ENCODE measurements around the gene GNA15. TPM values are rescaled to one million over a fixed set of nuclear protein-coding genes. Genes with fewer than 3 reads are reported as not detected.

GNA15 gene
- total RNA-seq, 4 donors from 2014 or later = 1.2 to 9.3 (median 5.7) TPM

GRCh38 chr19:3145909-3146676 is 10.3 kb downstream of the GNA15 start:
- Histone ChIP-seq H3K4me3 (no peak overlapping the region), H3K9me3 (no peaks in the 10 kb centered on the region), H3K36me3 (no peaks in the 10 kb centered on the region), H3K27ac (no peak overlapping the region), H3K4me1 (peaks cover 0 to 9% (median 0%) of the 10 kb centered on the region in 3 donors), H3K27me3 (peaks cover 44% of the 10 kb centered on the region)
- no peak for ATAC-seq
- WGBS, 2 donors (ENCODE audit: low coverage in 1 of 2) = 44 to 77% methylated on average over 8 of the region's 20 CpGs
- TF ChIP-seq POLR2A (IDR thresholded peaks at IDR 0.05) (no peak), EP300 (IDR thresholded peaks at IDR 0.05) (no peak), POLR2AphosphoS5 (IDR thresholded peaks at IDR 0.05) (no peak)
- TF ChIP-seq, protein P1, sequence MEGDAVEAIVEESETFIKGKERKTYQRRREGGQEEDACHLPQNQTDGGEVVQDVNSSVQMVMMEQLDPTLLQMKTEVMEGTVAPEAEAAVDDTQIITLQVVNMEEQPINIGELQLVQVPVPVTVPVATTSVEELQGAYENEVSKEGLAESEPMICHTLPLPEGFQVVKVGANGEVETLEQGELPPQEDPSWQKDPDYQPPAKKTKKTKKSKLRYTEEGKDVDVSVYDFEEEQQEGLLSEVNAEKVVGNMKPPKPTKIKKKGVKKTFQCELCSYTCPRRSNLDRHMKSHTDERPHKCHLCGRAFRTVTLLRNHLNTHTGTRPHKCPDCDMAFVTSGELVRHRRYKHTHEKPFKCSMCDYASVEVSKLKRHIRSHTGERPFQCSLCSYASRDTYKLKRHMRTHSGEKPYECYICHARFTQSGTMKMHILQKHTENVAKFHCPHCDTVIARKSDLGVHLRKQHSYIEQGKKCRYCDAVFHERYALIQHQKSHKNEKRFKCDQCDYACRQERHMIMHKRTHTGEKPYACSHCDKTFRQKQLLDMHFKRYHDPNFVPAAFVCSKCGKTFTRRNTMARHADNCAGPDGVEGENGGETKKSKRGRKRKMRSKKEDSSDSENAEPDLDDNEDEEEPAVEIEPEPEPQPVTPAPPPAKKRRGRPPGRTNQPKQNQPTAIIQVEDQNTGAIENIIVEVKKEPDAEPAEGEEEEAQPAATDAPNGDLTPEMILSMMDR (IDR thresholded peaks at IDR 0.05) = no peak

- TF ChIP-seq EP300 (IDR thresholded peaks at IDR 0.05) = no peak
- TF ChIP-seq, protein P1 (IDR thresholded peaks at IDR 0.05) = peak in 3 of 4 experiments; percentile 29 to 61 (median 36)
- Histone ChIP-seq H3K9me3 (no peaks in the 10 kb centered on the region), H3K4me1 (peaks cover 0 to 5% (median 0%) of the 10 kb centered on the region in 3 donors), H3K27ac (no peak overlapping the region), H3K4me3 (no peak overlapping the region), H3K36me3 (no peaks in the 10 kb centered on the region), H3K27me3 (peaks cover 50% of the 10 kb centered on the region)
- ATAC-seq = no peak
- 76 to 100% methylated on average over 1 to 4 of the region's 5 CpGs for WGBS, 2 donors (ENCODE audit: low coverage in 1 of 2)
Observed at GRCh38 chr19:3146677-3147100, 10.9 kb downstream of the GNA15 start.

DNA sequence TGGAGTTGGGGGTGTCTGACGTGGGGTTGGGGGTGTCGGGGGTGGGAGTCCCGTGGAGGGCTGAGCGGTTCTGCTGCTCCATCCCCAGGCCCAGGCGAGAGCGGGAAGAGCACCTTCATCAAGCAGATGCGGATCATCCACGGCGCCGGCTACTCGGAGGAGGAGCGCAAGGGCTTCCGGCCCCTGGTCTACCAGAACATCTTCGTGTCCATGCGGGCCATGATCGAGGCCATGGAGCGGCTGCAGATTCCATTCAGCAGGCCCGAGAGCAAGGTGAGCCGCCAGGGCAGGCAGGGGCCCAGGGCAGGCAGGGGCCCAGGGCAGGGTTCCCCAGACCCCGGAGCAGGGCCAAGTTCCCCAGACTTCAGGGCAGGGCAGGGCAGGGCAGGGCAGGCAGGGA is 12.7 kb downstream of the GNA15 start:
- WGBS, 2 donors (ENCODE audit: low coverage in 1 of 2) = no CpG with 5 or more reads among the region's 20 CpGs
- Histone ChIP-seq H3K36me3 (no peaks in the 10 kb centered on the region), H3K4me3 (no peak overlapping the region), H3K27me3 (peaks cover 52% of the 10 kb centered on the region), H3K4me1 (no peaks in the 10 kb centered on the region), H3K27ac (no peak overlapping the region), H3K9me3 (no peaks in the 10 kb centered on the region)
- TF ChIP-seq POLR2A (IDR thresholded peaks at IDR 0.05) (no peak), POLR2AphosphoS5 (IDR thresholded peaks at IDR 0.05) (no peak)
- ATAC-seq = no peak

DNA sequence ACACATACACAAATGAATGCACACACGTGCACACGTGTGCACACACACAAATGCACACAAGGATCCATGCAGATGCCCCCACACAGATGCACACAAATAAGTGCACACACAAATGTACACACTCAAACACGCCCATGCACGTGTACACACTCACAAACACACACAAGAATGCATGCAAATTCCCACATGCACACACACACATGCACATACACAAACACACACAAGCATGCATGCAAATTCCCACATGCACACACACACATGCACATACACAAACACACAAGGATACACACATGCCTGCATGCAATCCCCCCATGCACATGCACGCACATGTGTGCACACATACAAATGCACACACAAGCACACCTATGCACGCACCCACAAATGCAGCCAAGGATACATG is 13.3 kb downstream of the GNA15 start:
- ATAC-seq = no peak
- H3K4me1 ChIP-seq = no peaks in the 10 kb centered on the region
- H3K9me3 ChIP-seq = no peaks in the 10 kb centered on the region
- H3K27me3 ChIP-seq = peaks cover 52% of the 10 kb centered on the region
- H3K36me3 ChIP-seq = no peaks in the 10 kb centered on the region
- no peak overlapping the region for H3K27ac ChIP-seq
- 94 to 97% methylated on average over 4 to 5 of the region's 6 CpGs for WGBS, 2 donors (ENCODE audit: low coverage in 1 of 2)
- TF ChIP-seq POLR2A (IDR thresholded peaks at IDR 0.05) (no peak), POLR2AphosphoS5 (IDR thresholded peaks at IDR 0.05) (no peak), EP300 (IDR thresholded peaks at IDR 0.05) (no peak)
- TF ChIP-seq, protein P1 (IDR thresholded peaks at IDR 0.05) = no peak
- H3K4me3 ChIP-seq = no peak overlapping the region

DNA sequence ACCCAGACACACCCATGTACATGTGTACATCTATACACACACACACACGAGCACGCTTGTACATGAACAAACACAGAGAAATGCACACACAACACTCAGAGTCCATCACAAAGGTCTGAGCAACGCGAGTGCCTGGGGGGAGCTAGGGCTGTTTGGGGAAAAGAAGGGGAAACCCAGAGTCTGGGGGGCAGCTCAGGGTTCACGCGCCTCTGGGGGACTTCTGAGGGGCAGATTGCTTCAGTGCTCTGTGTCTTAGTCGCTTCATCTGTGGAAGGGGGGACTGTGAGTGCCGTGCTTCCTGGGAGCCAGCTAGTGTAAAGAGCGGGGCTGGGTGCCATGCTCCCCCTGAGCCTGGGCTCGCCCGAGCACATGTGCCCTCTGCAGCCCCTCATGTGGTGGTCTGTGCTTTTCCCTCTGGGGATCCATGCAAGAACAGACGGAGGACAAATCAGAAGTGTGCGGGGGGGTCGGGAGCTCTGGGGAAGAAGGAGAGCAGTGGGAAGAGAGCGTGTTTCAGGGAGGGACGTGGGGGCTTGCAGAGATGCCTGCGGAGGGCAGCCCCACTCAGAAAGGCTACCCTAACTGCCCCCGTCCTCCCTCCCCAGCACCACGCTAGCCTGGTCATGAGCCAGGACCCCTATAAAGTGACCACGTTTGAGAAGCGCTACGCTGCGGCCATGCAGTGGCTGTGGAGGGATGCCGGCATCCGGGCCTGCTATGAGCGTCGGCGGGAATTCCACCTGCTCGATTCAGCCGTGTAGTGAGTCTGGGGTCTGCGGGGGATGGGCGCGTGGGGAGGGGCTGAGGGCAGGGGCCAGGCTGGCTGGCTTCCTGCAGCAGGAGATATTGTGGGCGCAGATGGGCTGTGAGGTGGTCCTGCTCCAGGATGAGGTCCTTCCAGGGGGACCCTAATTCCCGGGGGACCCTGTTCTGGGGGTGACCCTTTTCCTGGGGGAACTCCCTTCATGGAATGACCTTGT is 14.0 kb downstream of the GNA15 start:
- TF ChIP-seq POLR2AphosphoS5 (IDR thresholded peaks at IDR 0.05) (no peak), EP300 (IDR thresholded peaks at IDR 0.05) (no peak), POLR2A (IDR thresholded peaks at IDR 0.05) (no peak)
- TF ChIP-seq, protein P1 (IDR thresholded peaks at IDR 0.05) = no peak
- H3K4me3 ChIP-seq = no peak overlapping the region
- no peak for ATAC-seq
- 24 to 36% methylated on average over 7 to 11 of the region's 35 CpGs for WGBS, 2 donors (ENCODE audit: low coverage in 1 of 2)
- no peaks in the 10 kb centered on the region for H3K36me3 ChIP-seq
- H3K27ac ChIP-seq = no peak overlapping the region
- H3K27me3 ChIP-seq = peaks cover 52% of the 10 kb centered on the region
- H3K4me1 ChIP-seq = no peaks in the 10 kb centered on the region
- no peaks in the 10 kb centered on the region for H3K9me3 ChIP-seq
